ENCODE results near the gene ST6GALNAC5.

DNA sequence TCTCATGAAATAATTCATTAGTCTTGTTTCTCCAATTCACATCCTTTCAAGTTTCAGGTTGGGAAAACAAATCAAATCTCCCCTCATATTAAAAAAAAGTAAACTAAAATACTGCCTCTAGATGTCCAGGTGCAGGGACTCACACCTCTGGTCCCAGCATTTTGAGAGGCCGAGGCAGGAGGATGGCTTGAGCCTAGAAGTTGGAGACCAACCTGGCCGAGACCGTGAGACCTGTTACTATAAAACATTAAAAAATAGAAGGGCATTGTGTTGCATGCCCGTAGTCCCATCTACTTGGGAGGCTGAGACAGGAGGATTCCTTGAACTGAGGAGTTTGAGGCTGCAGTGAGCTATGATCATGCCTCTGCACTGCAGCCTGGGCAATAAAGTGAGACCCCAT, 61.9 kb downstream of the ST6GALNAC5 start:
- TF ChIP-seq, protein P1, sequence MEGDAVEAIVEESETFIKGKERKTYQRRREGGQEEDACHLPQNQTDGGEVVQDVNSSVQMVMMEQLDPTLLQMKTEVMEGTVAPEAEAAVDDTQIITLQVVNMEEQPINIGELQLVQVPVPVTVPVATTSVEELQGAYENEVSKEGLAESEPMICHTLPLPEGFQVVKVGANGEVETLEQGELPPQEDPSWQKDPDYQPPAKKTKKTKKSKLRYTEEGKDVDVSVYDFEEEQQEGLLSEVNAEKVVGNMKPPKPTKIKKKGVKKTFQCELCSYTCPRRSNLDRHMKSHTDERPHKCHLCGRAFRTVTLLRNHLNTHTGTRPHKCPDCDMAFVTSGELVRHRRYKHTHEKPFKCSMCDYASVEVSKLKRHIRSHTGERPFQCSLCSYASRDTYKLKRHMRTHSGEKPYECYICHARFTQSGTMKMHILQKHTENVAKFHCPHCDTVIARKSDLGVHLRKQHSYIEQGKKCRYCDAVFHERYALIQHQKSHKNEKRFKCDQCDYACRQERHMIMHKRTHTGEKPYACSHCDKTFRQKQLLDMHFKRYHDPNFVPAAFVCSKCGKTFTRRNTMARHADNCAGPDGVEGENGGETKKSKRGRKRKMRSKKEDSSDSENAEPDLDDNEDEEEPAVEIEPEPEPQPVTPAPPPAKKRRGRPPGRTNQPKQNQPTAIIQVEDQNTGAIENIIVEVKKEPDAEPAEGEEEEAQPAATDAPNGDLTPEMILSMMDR (IDR thresholded peaks at IDR 0.05; ENCODE audit: extremely low read depth in 1 of 2, insufficient read depth in 1 of 2, low read depth in 1 of 2, low read length in 2 of 2) = no peak
- TF ChIP-seq POLR2AphosphoS5 (IDR thresholded peaks at IDR 0.05; ENCODE audit: insufficient read depth, low read depth, low read length) (no peak), FOS (IDR thresholded peaks at IDR 0.05; ENCODE audit: borderline replicate concordance, insufficient read depth, low read length) (no peak), POLR2A (IDR thresholded peaks at IDR 0.05; ENCODE audit: low read depth, low read length) (no peak), EZH2 (IDR thresholded peaks at IDR 0.05; ENCODE audit: borderline replicate concordance, low read depth, low read length, severe bottlenecking) (no peak)
- TF ChIP-seq, protein P2, sequence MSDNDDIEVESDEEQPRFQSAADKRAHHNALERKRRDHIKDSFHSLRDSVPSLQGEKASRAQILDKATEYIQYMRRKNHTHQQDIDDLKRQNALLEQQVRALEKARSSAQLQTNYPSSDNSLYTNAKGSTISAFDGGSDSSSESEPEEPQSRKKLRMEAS (IDR thresholded peaks at IDR 0.05; ENCODE audit: insufficient read depth, insufficient read length) = no peak

Measured in endothelial cell of umbilical vein (primary cell).